ENCODE results near the gene HIC1. TPM values are rescaled to one million over a fixed set of nuclear protein-coding genes. Genes with fewer than 3 reads are reported as not detected.

The HIC1 gene
- total RNA-seq, 1 experiment from 2014 or later: 1.4 TPM

GRCh38 chr17:2041561-2042389 lies 13.1 kb upstream of the HIC1 start, which contains the start of gene OVCA2:
TSS of gene OVCA2 (plus strand) at chr17:2042022. CDS start at chr17:2042048, 26 bp downstream.
- Histone ChIP-seq H3K4me1 (ENCODE audit: control insufficient read depth, insufficient read depth, low read length) (peaks cover 12% of the 10 kb centered on the region), H3K36me3 (ENCODE audit: control insufficient read depth, insufficient read depth, low read length) (0 out of 2 replicates have a peak, but pooled peaks cover 3% of the 10 kb centered on the region), H3K4me3 (ENCODE audit: low read depth in 2 of 2, low read length in 2 of 2) (peak within 1 kb of the TSS; percentile 72 to 77), H3K27ac (ENCODE audit: low read length) (peak within 1 kb of the TSS; percentile 98), H3K27me3 (ENCODE audit: control insufficient read depth, insufficient read depth, low read length) (no peaks in the 10 kb centered on the region), H3K9me3 (ENCODE audit: control insufficient read depth, insufficient read depth, low read depth, low read length) (no peaks in the 10 kb centered on the region)
- TF ChIP-seq REST (IDR thresholded peaks at IDR 0.05; ENCODE audit: insufficient read depth in 1 of 2, low read depth in 2 of 2, low read length in 1 of 2) (0 out of 4 replicates have a peak, but pooled peaks of 1 of the 2 experiments have one; percentile 41), SIN3A (IDR thresholded peaks at IDR 0.05; ENCODE audit: borderline replicate concordance, insufficient read depth, low read depth, low read length) (no peak), TCF7L2 (IDR thresholded peaks at IDR 0.05; ENCODE audit: low read depth, low read length) (no peak), CTCF (IDR thresholded peaks at IDR 0.05) (peak; percentile 71), POLR2AphosphoS5 (IDR thresholded peaks at IDR 0.05; ENCODE audit: low read depth, low read length) (peak; percentile 93)
- POLR2A ChIA-PET: no interaction called here
- CTCF ChIA-PET: no interaction called here
- ATAC-seq (peak; percentile 97), DNase-seq (ENCODE audit: low read depth, low spot score) (peak; percentile 61)
- in situ Hi-C loops (cut with HindIII; ENCODE audit: low pct_unique_long_range_greater_than_20kb, low sequenced_read_pairs) (no loop called here), intact Hi-C loops (cut with micrococcal nuclease; ENCODE audit: unreplicated experiment) (no loop called here)
- BruUV-seq (replicated peaks): no TSS peak

- H3K27me3 ChIP-seq (ENCODE audit: control insufficient read depth, insufficient read depth, low read length): no peaks in the 10 kb centered on the region
- H3K4me3 ChIP-seq (ENCODE audit: low read depth in 2 of 2, low read length in 2 of 2): peak overlapping the region; percentile 72 to 77
- ATAC-seq (peak; percentile 18; the same call in 1 of the 2 replicates), DNase-seq (ENCODE audit: low read depth, low spot score) (no peak)
- peaks cover 12% of the 10 kb centered on the region for H3K4me1 ChIP-seq (ENCODE audit: control insufficient read depth, insufficient read depth, low read length)
- in situ Hi-C loops (cut with HindIII; ENCODE audit: low pct_unique_long_range_greater_than_20kb, low sequenced_read_pairs) (no loop called here), intact Hi-C loops (cut with micrococcal nuclease; ENCODE audit: unreplicated experiment) (no loop called here)
- ChIA-PET POLR2A (no interaction called here), CTCF (no interaction called here)
- BruUV-seq (replicated peaks): no TSS peak
- no peaks in the 10 kb centered on the region for H3K9me3 ChIP-seq (ENCODE audit: control insufficient read depth, insufficient read depth, low read depth, low read length)
- H3K36me3 ChIP-seq (ENCODE audit: control insufficient read depth, insufficient read depth, low read length): 0 out of 2 replicates have a peak, but pooled peaks cover 3% of the 10 kb centered on the region
- H3K27ac ChIP-seq (ENCODE audit: low read length): peak overlapping the region; percentile 98
- TF ChIP-seq SIN3A (IDR thresholded peaks at IDR 0.05; ENCODE audit: borderline replicate concordance, insufficient read depth, low read depth, low read length) (no peak), REST (IDR thresholded peaks at IDR 0.05; ENCODE audit: insufficient read depth in 1 of 2, low read depth in 2 of 2, low read length in 1 of 2) (no peak), CTCF (IDR thresholded peaks at IDR 0.05) (no peak), TCF7L2 (IDR thresholded peaks at IDR 0.05; ENCODE audit: low read depth, low read length) (no peak)
These were observed 12.5 kb upstream of the HIC1 start for GRCh38 chr17:2042390-2042847.
